Lower leg skin (tissue), 4 donors: ENCODE measurements around the gene ACLY. TPM values are rescaled to one million over a fixed set of nuclear protein-coding genes. Genes with fewer than 3 reads are reported as not detected.

Experiments
- DNase-seq, 2 donors: peaks; one replicate each; pipeline ENCODE4 v3.0.0-alpha.2; 2019; ENCODE audit warnings: low spot score in 2 of 2
- H3K4me3 ChIP-seq: fragments of 200-600 bp; sonication (generic); 2 replicates; pipeline ENCODE4 v1.5.1; 2017; ENCODE audit warnings: mild to moderate bottlenecking, low read depth; ENCODE audit not compliant: poor library complexity, severe bottlenecking
- CTCF ChIP-seq, 3 donors: fragments of 450-650 bp; IDR thresholded peaks; one replicate each; pipeline ENCODE4 v1.5.1; 2016; ENCODE audit warnings: antibody characterized with exemption in 3 of 3, mild to moderate bottlenecking in 3 of 3, moderate library complexity in 2 of 3
- POLR2A ChIP-seq, 2 donors: fragments of 450-650 bp; IDR thresholded peaks; one replicate each; pipeline ENCODE4 v1.6.1; 2016 to 2017; ENCODE audit warnings: antibody characterized with exemption in 2 of 2, mild to moderate bottlenecking in 1 of 2, moderate library complexity in 1 of 2
- WGBS, 2 donors: methylation state at CpG; one replicate each; pipeline ENCODE4 v1.1.5; 2018; 5-methylcytosine and 5-hydroxymethylcytosine counted together
- intact Hi-C: fragments of 100-400 bp; cut with DNase I; formaldehyde crosslinking; loops from one replicate; pipeline ENCODE4 v1.15.0; 2023; ENCODE audit warnings: low total_unique reads
- total RNA-seq, 4 donors: library from RNA; depleted of rRNA; stranded (reverse); fragments of >200 nt; gene quantifications; one replicate each; pipeline ENCODE4 v1.1.0, GENCODE V29; 2016

The ACLY gene
- total RNA-seq, 4 donors from 2014 or later = 50.3 to 73.0 (median 62.4) TPM

DNA sequence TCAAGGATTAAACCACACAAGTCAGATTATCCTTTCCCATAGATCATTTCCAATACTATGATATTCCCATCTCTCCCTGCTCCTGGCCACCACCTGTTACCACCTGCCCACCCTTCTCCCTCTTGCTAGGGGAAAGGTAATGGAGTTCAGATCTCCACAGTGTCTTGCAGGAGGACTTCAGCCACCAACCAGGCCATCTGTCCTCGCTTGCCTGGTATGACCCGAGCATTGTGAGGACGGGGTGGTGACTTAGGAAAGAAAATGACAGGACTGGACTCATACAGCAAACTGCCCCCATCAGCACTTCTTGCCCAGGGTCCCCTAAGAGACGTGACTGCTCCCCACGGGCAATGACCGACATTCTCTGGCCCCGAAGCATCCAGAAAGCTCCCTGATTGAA, 95.2 kb downstream of the ACLY start:
- intact Hi-C loops = no loop called here
- TF ChIP-seq POLR2A (IDR thresholded peaks at IDR 0.05) = no peak
- TF ChIP-seq CTCF (IDR thresholded peaks at IDR 0.05) = no peak
- no peak for DNase-seq
- H3K4me3 ChIP-seq = no peak overlapping the region
- WGBS, 2 donors = 83 to 84% methylated on average over 7 of the region's 7 CpGs

DNA sequence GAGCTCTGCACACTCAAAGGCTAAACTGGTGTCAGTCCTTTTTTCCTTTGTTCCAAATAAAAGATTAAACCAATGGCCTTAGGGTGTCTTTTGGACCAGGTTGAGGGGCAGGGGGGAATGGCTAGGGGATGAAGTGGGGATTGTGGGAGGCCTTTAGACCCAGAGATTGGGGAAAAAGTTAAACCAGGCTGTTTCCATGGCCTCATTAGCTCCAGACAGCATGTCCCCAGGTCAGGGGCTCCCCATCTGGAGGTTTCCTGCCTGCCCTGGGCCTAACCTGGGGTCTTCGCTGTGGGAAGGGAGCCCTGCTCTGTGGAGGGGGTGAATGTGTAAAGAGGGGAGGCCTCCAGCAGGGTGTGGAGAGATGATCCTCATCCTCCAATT, 95.6 kb downstream of the ACLY start:
- TF ChIP-seq CTCF (IDR thresholded peaks at IDR 0.05) (no peak), POLR2A (IDR thresholded peaks at IDR 0.05) (no peak)
- no peak for DNase-seq
- no peak overlapping the region for H3K4me3 ChIP-seq
- intact Hi-C loops = no loop called here
- 95 to 100% methylated on average over 1 of the region's 1 CpG for WGBS, 2 donors

DNA sequence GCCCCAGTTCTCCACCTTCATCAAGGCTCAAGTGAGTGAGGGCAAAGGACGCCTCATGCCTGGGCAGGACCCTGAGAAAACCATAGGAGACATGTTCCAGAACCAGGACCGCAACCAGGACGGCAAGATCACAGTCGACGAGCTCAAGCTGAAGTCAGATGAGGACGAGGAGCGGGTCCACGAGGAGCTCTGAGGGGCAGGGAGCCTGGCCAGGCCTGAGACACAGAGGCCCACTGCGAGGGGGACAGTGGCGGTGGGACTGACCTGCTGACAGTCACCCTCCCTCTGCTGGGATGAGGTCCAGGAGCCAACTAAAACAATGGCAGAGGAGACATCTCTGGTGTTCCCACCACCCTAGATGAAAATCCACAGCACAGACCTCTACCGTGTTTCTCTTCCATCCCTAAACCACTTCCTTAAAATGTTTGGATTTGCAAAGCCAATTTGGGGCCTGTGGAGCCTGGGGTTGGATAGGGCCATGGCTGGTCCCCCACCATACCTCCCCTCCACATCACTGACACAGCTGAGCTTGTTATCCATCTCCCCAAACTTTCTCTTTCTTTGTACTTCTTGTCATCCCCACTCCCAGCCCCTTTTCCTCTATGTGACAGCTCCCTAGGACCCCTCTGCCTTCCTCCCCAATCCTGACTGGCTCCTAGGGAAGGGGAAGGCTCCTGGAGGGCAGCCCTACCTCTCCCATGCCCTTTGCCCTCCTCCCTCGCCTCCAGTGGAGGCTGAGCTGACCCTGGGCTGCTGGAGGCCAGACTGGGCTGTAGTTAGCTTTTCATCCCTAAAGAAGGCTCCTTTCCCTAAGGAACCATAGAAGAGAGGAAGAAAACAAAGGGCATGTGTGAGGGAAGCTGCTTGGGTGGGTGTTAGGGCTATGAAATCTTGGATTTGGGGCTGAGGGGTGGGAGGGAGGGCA, 96.3 kb downstream of the ACLY start:
- TF ChIP-seq CTCF (IDR thresholded peaks at IDR 0.05) (no peak), POLR2A (IDR thresholded peaks at IDR 0.05) (no peak)
- 83% methylated on average over 12 of the region's 12 CpGs for WGBS, 2 donors
- no peak for DNase-seq
- intact Hi-C loops = no loop called here
- H3K4me3 ChIP-seq = no peak overlapping the region

DNA sequence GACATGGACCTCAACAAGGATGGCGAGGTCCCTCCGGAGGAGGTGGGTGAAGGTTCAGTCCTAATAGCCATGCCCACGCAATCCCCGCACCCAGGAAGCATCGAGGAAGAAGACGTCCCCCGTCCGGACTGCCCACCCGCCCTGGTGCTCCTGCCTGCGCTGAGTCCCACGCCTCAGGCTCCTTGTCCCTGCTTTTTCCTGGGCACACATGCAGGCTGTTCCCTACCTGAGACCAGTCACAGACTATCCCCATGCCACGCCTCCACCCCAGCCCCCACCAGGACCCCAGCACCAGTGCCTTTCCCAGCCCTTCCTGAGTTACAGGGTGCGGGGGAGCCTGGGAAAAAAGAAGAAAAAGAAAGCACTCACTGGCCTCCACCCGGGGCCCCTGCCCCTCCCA, 97.0 kb downstream of the ACLY start:
- 88 to 89% methylated on average over 14 of the region's 14 CpGs for WGBS, 2 donors
- intact Hi-C loops = no loop called here

GRCh38 chr17:41818024-41818423, 100.7 kb downstream of the ACLY start:
- intact Hi-C loops = no loop called here

More for the DNA sequence above, 97.0 kb downstream of the ACLY start:
- TF ChIP-seq CTCF (IDR thresholded peaks at IDR 0.05) = no peak
- no peak for TF ChIP-seq POLR2A (IDR thresholded peaks at IDR 0.05)
- no peak for DNase-seq
- no peak overlapping the region for H3K4me3 ChIP-seq

More at GRCh38 chr17:41818024-41818423, 100.7 kb downstream of the ACLY start:
- no peak overlapping the region for H3K4me3 ChIP-seq
- no peak for DNase-seq
- 94 to 99% methylated on average over 20 of the region's 20 CpGs for WGBS, 2 donors
- no peak for TF ChIP-seq POLR2A (IDR thresholded peaks at IDR 0.05)
- no peak for TF ChIP-seq CTCF (IDR thresholded peaks at IDR 0.05)

Other genes with a start within 250 kb of the ACLY start
- 100 to 1,000 TPM; 211 to 299 (median 249) TPM for gene EIF1, start 230.1 kb downstream of the ACLY start, total RNA-seq
- not detected for gene GAST, start 206.6 kb downstream of the ACLY start, total RNA-seq
- gene HAP1, start 184.3 kb downstream of the ACLY start, total RNA-seq = 1 to 10 TPM in 2 of 4 donors, under 1 TPM in 2; 0.75 to 1.8 (median 1.1) TPM
- gene JUP, start 132.2 kb downstream of the ACLY start, total RNA-seq = 1,000 to 10,000 TPM; 1,980 to 2,336 (median 2,116) TPM
- 10 to 100 TPM; 12.8 to 14.5 (median 13.2) TPM for gene P3H4, start 107.0 kb downstream of the ACLY start, total RNA-seq
- 10 to 100 TPM in 1 of 4 donors, 1 to 10 TPM in 3; 4.2 to 25.4 (median 6.8) TPM for gene FKBP10, start 105.9 kb downstream of the ACLY start, total RNA-seq
- gene NT5C3B, start 82.7 kb downstream of the ACLY start, total RNA-seq = 10 to 100 TPM; 17.7 to 35.1 (median 25.9) TPM
- not detected for gene KLHL10, start 81.1 kb downstream of the ACLY start, total RNA-seq
- 10 to 100 TPM; 23.6 to 27.7 (median 25.2) TPM for gene KLHL11, start 53.5 kb downstream of the ACLY start, total RNA-seq
- under 1 TPM in 3 of 4 donors, not detected in 1; 0.13 to 0.42 (median 0.20) TPM for gene ODAD4, start 11.7 kb upstream of the ACLY start, total RNA-seq
- gene CNP, start 47.8 kb upstream of the ACLY start, total RNA-seq = 10 to 100 TPM; 37.2 to 63.8 (median 44.5) TPM
- 10 to 100 TPM; 48.8 to 85.5 (median 63.7) TPM for gene DNAJC7, start 98.5 kb upstream of the ACLY start, total RNA-seq
- gene NKIRAS2, start 101.1 kb upstream of the ACLY start, total RNA-seq = 10 to 100 TPM; 44.6 to 57.9 (median 52.3) TPM
- gene C17orf113, start 131.7 kb upstream of the ACLY start, total RNA-seq = 1 to 10 TPM in 3 of 4 donors, under 1 TPM in 1; 0.97 to 1.8 (median 1.5) TPM
- 1 to 10 TPM in 1 of 4 donors, under 1 TPM in 1, not detected in 2; 0.29 to 1.3 TPM for gene ZNF385C, start 179.5 kb upstream of the ACLY start, total RNA-seq
- 10 to 100 TPM in 3 of 4 donors, 1 to 10 TPM in 1; 7.5 to 16.5 (median 12.1) TPM for gene DHX58, start 193.8 kb upstream of the ACLY start, total RNA-seq
- 10 to 100 TPM; 25.3 to 55.5 (median 37.1) TPM for gene KAT2A, start 202.4 kb upstream of the ACLY start, total RNA-seq
- gene HSPB9, start 203.9 kb upstream of the ACLY start, total RNA-seq = under 1 TPM in 1 of 4 donors, not detected in 3; 0.23 TPM
- 100 to 1,000 TPM in 1 of 4 donors, 10 to 100 TPM in 3; 74.0 to 104 (median 87.4) TPM for gene RAB5C, start 236.0 kb upstream of the ACLY start, total RNA-seq